T-helper 9 cell (primary cell): ENCODE measurements around the gene VEPH1.
A peak's percentile ranks its signal among the peaks of the same experiment; 100 is the strongest.

Source experiments
- DNase-seq: peaks from one replicate; pipeline ENCODE4 v3.0.0-alpha.2; 2020

Gene VEPH1

DNA sequence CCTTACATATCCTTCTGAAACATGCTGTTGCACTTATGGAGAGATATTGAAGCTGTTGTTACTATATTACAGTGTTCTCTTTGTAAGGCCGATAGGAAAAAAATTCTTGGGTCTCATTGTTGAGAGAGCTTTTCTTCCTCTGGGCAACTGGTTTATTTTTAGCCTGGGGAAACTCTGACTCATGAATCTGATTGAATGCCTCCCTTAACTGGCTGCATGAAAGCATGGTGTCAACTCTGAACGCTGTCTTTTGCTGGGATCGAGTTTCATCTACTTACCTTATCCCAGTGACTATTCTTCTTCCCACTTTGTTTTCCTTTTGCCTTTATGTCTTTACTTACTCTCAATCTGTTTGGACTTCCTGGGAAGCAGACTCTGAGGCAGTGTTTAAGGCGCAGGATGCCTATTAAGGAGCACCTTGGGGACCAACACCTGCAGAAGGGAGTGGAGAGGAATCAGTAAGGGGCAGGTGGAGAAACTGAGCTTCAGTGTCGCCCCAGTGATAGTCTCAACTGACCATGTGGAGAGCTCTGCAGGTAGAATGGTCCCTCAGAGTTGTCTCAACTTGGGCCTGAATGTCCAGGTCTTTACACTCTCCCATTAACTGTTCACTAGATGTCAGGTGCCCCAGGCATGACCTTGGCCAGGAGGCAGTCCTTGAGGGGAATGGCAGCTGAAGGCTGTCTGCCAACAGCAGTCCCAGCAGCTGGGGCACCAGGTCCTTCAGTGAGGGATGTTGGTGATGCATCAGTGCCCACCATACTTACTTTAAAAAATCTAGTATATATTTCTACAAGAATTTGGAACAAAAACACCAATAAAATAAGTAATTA lies 254.4 kb downstream of the VEPH1 start:
- DNase-seq: no peak

GRCh38 chr3:157247391-157247790 lies 255.8 kb downstream of the VEPH1 start:
- DNase-seq: no peak

DNA sequence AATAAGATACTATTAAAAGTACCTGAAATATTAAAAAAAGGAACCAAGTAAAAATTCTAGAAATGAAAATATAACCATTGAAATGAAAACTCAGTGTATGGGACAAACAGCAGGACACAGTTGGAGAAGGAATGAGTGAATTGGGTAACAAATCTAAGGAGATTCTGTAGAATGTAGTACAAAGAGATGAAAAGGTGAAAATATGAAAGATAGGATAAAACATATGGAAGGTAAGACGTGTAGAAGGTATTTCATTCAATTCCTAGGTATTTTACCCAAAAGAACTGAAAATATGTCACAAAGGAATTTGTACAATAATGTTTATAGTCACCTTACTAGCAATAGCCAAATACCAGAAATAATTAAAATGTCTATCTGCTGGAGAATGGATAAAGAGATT lies 260.4 kb downstream of the VEPH1 start:
- DNase-seq: no peak

DNA sequence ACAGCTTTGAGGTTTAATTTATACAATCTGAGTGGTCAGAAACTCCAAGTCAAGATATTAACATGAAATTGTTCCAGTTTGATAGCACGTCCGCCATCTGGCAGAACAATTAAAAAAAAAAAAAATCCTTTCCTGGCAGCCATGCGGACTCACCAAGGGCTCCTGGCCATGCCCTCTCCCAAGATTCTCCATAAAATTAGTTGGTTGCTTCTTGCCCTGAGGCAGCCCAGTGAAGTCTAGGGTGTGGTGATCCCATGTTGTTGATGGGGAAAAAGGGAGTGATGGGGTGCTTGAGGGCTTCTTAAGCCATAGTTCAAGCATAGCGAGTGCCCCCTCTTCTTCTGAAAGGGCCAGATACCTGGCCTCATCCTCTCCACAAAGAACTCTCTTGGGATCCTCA lies 261.6 kb downstream of the VEPH1 start:
- no peak for DNase-seq

- DNase-seq: no peak
These were observed 262.8 kb downstream of the VEPH1 start for GRCh38 chr3:157240408-157240807.

GRCh38 chr3:157239082-157239704 lies 264.0 kb downstream of the VEPH1 start:
- peak; percentile 45 for DNase-seq

DNA sequence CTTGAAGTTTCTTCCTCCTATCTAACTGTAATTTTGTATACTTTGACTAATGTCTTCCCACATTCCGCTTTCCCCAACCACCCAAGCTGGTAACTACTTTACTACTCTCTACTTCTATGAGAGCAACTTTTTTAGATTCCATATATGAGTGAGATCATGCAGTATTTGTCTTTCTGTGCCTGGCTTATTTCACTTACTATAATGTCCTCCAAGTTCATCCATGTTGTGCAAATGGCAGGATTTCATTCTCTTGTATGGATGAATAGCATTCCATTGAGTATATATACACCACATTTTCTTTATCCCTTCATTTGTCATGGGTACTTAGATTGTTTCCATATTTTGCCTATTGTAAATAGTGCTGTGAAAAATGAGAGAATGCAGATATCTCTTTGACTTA lies 264.8 kb downstream of the VEPH1 start:
- no peak for DNase-seq

DNA sequence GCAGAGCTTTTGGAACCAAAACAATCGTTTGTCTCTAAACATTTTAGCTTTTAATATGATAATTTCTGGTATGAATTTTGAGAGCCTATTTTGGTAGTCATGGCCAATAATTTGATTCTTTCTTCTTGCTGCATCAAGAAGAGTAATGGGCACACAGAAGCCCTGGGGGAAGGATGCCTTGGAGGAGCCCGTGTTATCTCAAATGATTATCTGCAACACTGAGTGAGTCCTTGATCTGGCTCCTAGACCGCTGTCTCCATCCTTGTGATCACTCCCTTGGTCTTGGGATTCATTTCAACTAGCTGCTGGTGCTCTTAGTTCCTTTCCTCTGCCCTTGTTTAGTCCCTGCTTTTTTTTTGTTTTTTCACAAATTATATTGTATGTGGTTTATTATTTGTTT lies 265.3 kb downstream of the VEPH1 start:
- no peak for DNase-seq

DNA sequence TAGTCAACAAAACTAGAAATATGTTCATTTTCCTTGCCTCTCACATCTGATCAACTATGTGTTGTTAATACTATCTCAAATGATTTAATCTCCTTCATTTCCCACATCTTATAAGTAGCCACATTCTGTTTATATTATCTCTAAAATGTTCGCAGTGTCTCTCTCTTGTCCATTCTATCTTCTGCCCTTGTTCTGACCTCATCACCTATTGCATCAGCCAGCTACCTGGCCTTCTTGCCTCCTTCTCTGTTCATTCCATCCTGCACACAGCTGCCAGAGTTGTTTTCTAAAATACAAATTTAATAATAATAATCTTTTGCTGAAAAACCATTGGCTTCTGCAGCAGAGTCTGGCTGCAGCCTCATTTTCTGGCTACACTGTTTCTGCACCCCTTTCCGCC lies 267.9 kb downstream of the VEPH1 start:
- no peak for DNase-seq

DNA sequence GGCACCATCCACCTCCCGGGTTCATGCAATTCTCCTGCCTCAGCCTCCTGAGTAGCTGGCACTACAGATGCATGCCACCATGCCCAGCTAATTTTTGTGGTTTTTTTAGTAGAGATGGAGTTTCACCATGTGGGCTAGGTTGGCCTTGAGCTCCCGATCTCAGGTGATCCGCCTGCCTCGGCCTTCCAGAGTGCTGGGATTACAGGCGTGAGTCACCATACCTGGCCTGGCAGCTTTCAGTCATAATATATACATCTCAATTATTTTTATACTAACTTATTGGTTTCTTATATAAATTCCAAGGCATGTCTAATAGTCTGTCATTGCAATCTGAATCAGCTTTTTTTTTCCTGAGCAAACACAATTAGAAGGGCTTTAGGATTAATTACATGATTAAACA lies 269.3 kb downstream of the VEPH1 start:
- no peak for DNase-seq

DNA sequence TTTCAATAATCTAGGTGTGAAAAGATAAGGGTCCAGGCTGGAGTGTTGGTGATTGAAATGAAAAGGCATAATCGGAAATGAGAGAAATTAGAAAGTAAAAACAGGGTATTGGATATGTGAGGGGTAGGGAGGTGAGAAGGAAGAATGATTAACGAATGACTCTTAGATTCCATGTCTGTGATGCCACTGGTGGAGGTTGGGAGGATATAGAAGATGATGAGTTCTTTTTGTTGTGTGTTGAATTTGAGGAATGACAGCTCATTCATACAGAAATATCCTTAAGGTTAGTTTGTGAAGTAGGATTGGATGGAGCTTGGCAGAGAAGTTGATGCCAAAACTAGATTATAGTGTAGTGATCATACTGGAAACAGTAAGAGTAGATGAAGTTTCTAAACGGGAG lies 271.1 kb downstream of the VEPH1 start:
- no peak for DNase-seq

DNA sequence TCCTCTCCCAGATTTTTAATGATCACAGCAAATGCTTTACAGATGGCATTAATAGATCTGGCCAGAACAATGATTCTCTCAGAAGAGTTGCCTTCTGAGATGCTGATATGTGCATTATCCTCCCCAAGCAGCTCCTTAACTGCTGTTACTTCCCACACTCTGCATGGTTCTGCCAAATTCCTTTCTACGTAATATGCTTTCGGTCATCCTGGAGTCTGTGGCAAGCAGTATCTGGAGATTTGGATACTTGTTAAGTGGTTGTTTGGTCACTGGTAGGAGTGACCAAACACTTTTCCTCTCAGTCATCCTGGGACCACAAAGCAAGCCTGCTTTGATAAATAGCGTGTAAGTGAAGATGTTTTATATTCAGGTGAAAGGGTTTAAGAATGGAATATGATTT lies 272.1 kb downstream of the VEPH1 start:
- no peak for DNase-seq

GRCh38 chr3:157226173-157226847 lies 276.9 kb downstream of the VEPH1 start:
- no peak for DNase-seq

DNA sequence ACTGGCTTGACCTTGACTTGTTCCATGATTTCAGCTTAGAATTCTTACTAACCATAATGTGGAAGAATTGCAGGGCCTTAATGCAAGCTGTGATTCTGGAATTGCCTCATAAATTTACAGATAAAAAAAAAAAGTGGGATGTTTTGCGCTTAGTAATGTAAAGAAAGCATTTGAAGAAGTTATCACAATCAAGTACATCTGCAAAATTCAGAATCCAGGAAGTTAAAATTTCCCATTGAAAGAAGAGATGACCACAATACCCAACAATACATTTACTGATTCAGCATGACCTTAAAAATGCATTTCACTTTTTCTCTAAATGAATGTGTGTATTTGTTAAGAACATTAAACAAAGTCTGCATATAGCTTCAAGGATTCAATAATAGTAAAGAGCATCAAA lies 278.2 kb downstream of the VEPH1 start:
- no peak for DNase-seq

DNA sequence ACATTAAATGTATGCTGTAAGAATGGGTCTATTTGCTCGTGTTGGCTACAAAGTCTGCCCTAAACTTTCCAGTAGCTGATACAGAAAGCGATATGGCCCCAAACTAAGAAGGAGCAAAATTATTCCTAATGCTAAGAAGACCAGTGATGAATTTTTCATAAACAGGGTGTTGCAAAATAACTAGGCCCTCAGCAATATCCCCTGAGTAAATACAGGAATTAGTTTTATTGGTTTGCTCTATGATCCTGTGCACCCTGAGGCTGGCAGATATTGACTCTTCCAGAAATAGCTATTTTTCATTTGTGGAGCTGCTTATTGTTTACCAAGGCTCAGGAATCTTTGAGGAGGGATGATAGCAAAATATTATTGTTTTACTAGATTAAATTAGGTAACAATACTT lies 282.3 kb downstream of the VEPH1 start:
- DNase-seq: no peak

GRCh38 chr3:157220211-157220610 lies 283.0 kb downstream of the VEPH1 start:
- DNase-seq: no peak

DNA sequence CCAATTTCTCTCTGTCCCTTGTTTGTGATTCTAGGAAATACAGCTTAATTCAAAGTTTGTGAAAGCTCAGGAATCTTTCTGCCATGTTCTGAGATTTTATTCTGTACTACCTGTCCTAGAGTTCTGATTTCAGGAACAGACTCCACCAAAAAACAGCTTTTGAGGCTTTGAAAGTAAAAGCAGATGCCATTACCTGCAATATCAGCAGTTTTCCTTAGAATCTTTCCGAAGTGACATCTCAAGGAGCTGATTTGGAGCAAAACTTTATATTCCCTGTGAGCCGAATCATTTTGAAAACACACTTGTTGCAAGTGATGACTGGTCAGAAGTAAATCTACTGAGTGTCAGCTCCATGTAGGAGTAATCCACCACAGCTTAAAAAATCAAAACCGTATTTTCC lies 284.0 kb downstream of the VEPH1 start:
- no peak for DNase-seq
